HEK293 (cell line): ENCODE data around the gene XIRP2.

ENCODE experiments used
- CTCF ChIA-PET: fragments of 350-600 bp; formaldehyde crosslinking; extraction: SDS; loops from one replicate; lab custom pipeline; 2021; ENCODE audit warnings: antibody characterized with exemption; lab: Yijun Ruan, JAX
- POLR2A ChIA-PET: fragments of 300-600 bp; formaldehyde crosslinking; extraction: SDS; loops from one replicate; lab custom pipeline; 2020; ENCODE audit warnings: antibody characterized with exemption, inconsistent platforms; lab: Yijun Ruan, JAX
- H3K27ac ChIP-seq: fragments of 200-500 bp; sonication (Bioruptor generic); 2 replicates; pipeline ENCODE4 v1.5.1; 2014; ENCODE audit warnings: low read depth, low read length, control low read depth, inconsistent platforms; ENCODE audit errors: extremely low read depth
- H3K36me3 ChIP-seq, 2 experiments: fragments of 200-500 bp in 1 of 2; sonication (Bioruptor generic) in 1 of 2; 1 replicate in 1 of 2; 2 replicates in 1 of 2; pipeline ENCODE4 v1.5.1; 2014 to 2017; ENCODE audit warnings: inconsistent platforms in 2 of 2, low read length in 2 of 2; ENCODE audit not compliant: control insufficient read depth in 2 of 2, insufficient read depth in 1 of 2
- H3K4me1 ChIP-seq: fragments of 200-500 bp; sonication (Bioruptor generic); 2 replicates; pipeline ENCODE4 v1.5.1; 2014; ENCODE audit warnings: mild to moderate bottlenecking, low read length, inconsistent platforms; ENCODE audit not compliant: control insufficient read depth, insufficient read depth
- H3K4me3 ChIP-seq: 2 replicates; pipeline ENCODE4 v1.5.1; 2011; ENCODE audit warnings: low read depth, mild to moderate bottlenecking, control low read depth, low read length, moderate library complexity
- H3K9me3 ChIP-seq: fragments of 200-500 bp; sonication (Bioruptor generic); 2 replicates; pipeline ENCODE4 v1.5.1; 2014; ENCODE audit warnings: low read depth, low read length, inconsistent platforms; ENCODE audit not compliant: control insufficient read depth, insufficient read depth
- CTCF ChIP-seq: fragments of 450-650 bp; formaldehyde crosslinking; IDR thresholded peaks from 2 replicates; pipeline ENCODE4 v1.5.1; 2016; ENCODE audit warnings: missing biosample characterization, missing genetic modification characterization
- GLIS1 ChIP-seq: fragments of 450-650 bp; formaldehyde crosslinking; IDR thresholded peaks from 2 replicates; pipeline ENCODE4 v1.5.1; 2016; ENCODE audit warnings: missing biosample characterization, missing genetic modification characterization
- MZF1 ChIP-seq: fragments of 450-650 bp; formaldehyde crosslinking; IDR thresholded peaks from 2 replicates; pipeline ENCODE4 v1.5.1; 2017; ENCODE audit warnings: missing biosample characterization, missing genetic modification characterization, borderline replicate concordance
- YY2 ChIP-seq: fragments of 450-650 bp; formaldehyde crosslinking; IDR thresholded peaks from 2 replicates; pipeline ENCODE4 v1.5.1; 2016; ENCODE audit warnings: missing biosample characterization, missing genetic modification characterization
- ZBTB10 ChIP-seq: fragments of 450-650 bp; formaldehyde crosslinking; IDR thresholded peaks from 2 replicates; pipeline ENCODE4 v1.5.1; 2016; ENCODE audit warnings: missing biosample characterization, missing genetic modification characterization
- ZBTB17 ChIP-seq: fragments of 450-650 bp; formaldehyde crosslinking; IDR thresholded peaks from 2 replicates; pipeline ENCODE4 v1.5.1; 2016; ENCODE audit warnings: missing biosample characterization, missing genetic modification characterization
- ZBTB20 ChIP-seq: fragments of 450-650 bp; formaldehyde crosslinking; IDR thresholded peaks from 2 replicates; pipeline ENCODE4 v1.5.1; 2016; ENCODE audit warnings: missing biosample characterization, missing genetic modification characterization
- ZBTB26 ChIP-seq: fragments of 450-650 bp; formaldehyde crosslinking; optimal IDR thresholded peaks from 2 replicates; pipeline ENCODE3; 2016; ENCODE audit warnings: missing biosample characterization, mild to moderate bottlenecking, missing genetic modification characterization
- ZBTB8A ChIP-seq: fragments of 450-650 bp; formaldehyde crosslinking; IDR thresholded peaks from 2 replicates; pipeline ENCODE4 v1.5.1; 2016; ENCODE audit warnings: missing biosample characterization, missing genetic modification characterization
- ZIC2 ChIP-seq: fragments of 450-650 bp; formaldehyde crosslinking; IDR thresholded peaks from 2 replicates; pipeline ENCODE4 v1.5.1; 2016; ENCODE audit warnings: missing biosample characterization, missing genetic modification characterization
- ZNF140 ChIP-seq: fragments of 450-650 bp; formaldehyde crosslinking; IDR thresholded peaks from 2 replicates; pipeline ENCODE4 v1.5.1; 2016; ENCODE audit warnings: missing biosample characterization, missing genetic modification characterization
- ZNF2 ChIP-seq: fragments of 450-650 bp; formaldehyde crosslinking; IDR thresholded peaks from 2 replicates; pipeline ENCODE4 v1.5.1; 2016; ENCODE audit warnings: missing biosample characterization, missing genetic modification characterization
- ZNF335 ChIP-seq: fragments of 450-650 bp; formaldehyde crosslinking; conservative IDR thresholded peaks from 2 replicates; pipeline ENCODE4 v1.5.1; 2016; ENCODE audit warnings: missing biosample characterization, missing genetic modification characterization
- ZNF341 ChIP-seq: fragments of 450-650 bp; formaldehyde crosslinking; IDR thresholded peaks from 2 replicates; pipeline ENCODE4; 2016; ENCODE audit warnings: low read depth, missing biosample characterization, missing genetic modification characterization
- ZNF350 ChIP-seq: fragments of 450-650 bp; formaldehyde crosslinking; IDR thresholded peaks from 2 replicates; pipeline ENCODE4 v1.5.0; 2017; ENCODE audit warnings: missing biosample characterization, mild to moderate bottlenecking, missing genetic modification characterization
- ZNF423 ChIP-seq: fragments of 450-650 bp; formaldehyde crosslinking; IDR thresholded peaks from 2 replicates; pipeline ENCODE4 v1.5.1; 2016; ENCODE audit warnings: missing biosample characterization, missing genetic modification characterization
- ZNF530 ChIP-seq: fragments of 450-650 bp; formaldehyde crosslinking; IDR thresholded peaks from 2 replicates; pipeline ENCODE4 v1.5.1; 2016; ENCODE audit warnings: low read depth, missing biosample characterization, missing genetic modification characterization
- ZNF600 ChIP-seq: fragments of 450-650 bp; formaldehyde crosslinking; IDR thresholded peaks from 2 replicates; pipeline ENCODE4 v1.5.1; 2016; ENCODE audit warnings: missing biosample characterization, missing genetic modification characterization
- ZNF692 ChIP-seq: fragments of 450-650 bp; formaldehyde crosslinking; IDR thresholded peaks from 2 replicates; pipeline ENCODE4 v1.5.1; 2016; ENCODE audit warnings: missing biosample characterization, missing genetic modification characterization
- ZNF768 ChIP-seq: fragments of 450-650 bp; formaldehyde crosslinking; IDR thresholded peaks from 2 replicates; pipeline ENCODE4 v1.5.1; 2018; ENCODE audit warnings: missing biosample characterization, mild to moderate bottlenecking, missing genetic modification characterization
- ZNF777 ChIP-seq: fragments of 450-650 bp; formaldehyde crosslinking; IDR thresholded peaks from 2 replicates; pipeline ENCODE4 v1.5.1; 2017; ENCODE audit warnings: missing biosample characterization, missing genetic modification characterization, borderline replicate concordance
- ZSCAN4 ChIP-seq: fragments of 450-650 bp; formaldehyde crosslinking; IDR thresholded peaks from 2 replicates; pipeline ENCODE4 v1.5.1; 2017; ENCODE audit warnings: missing biosample characterization, missing genetic modification characterization
- TF ChIP-seq, protein P1 (sequence below): fragments of 450-650 bp; formaldehyde crosslinking; IDR thresholded peaks from 2 replicates; pipeline ENCODE4 v1.5.1; 2016; ENCODE audit warnings: missing biosample characterization, missing genetic modification characterization

Gene XIRP2

GRCh38 chr2:167293172-167293781 is 405.0 kb downstream of the XIRP2 start:
- Histone ChIP-seq H3K36me3 (no peaks in the 10 kb centered on the region), H3K9me3 (no peaks in the 10 kb centered on the region), H3K4me3 (peak overlapping the region; percentile 73), H3K4me1 (peaks cover 3% of the 10 kb centered on the region; the same call in 1 of the 2 replicates), H3K27ac (peak overlapping the region; percentile 73; the same call in 1 of the 2 replicates)
- POLR2A ChIA-PET: no interaction called here
- CTCF ChIA-PET: interaction anchor here (0.6 to 1.7 kb wide), 3 partner anchors 9 to 58 kb away, joined by 3 to 6 read pairs (median 4); no protein-coding TSS in a partner anchor
- TF ChIP-seq ZBTB17 (tag by site-specific recombination) (0 out of 2 replicates have a peak, but pooled peaks have one; percentile 19), GLIS1 (tag by site-specific recombination) (peak; percentile 92), ZBTB10 (tag by site-specific recombination) (peak; percentile 30; the same call in 1 of the 2 replicates), ZNF530 (no peak), ZIC2 (tag by site-specific recombination) (peak; percentile 84), ZNF692 (peak; percentile 47; the same call in 1 of the 2 replicates), ZSCAN4 (no peak), YY2 (no peak), CTCF (tag by site-specific recombination) (0 out of 2 replicates have a peak, but pooled peaks have one; percentile 9), ZBTB26 (tag by site-specific recombination) (peak; percentile 83), ZBTB8A (peak; percentile 49), ZNF2 (0 out of 2 replicates have a peak, but pooled peaks have one; percentile 34), ZNF600 (tag by site-specific recombination) (0 out of 2 replicates have a peak, but pooled peaks have one; percentile 38), ZNF777 (tag by site-specific recombination) (peak; percentile 68; the same call in 1 of the 2 replicates), ZNF350 (no peak), ZNF335 (tag by site-specific recombination) (peak; percentile 92), ZNF341 (tag by site-specific recombination) (0 out of 2 replicates have a peak, but pooled peaks have one; percentile 24), ZNF423 (peak; percentile 34; the same call in 1 of the 2 replicates), ZNF768 (tag by site-specific recombination) (no peak), ZNF140 (tag by site-specific recombination) (no peak), ZBTB20 (tag by site-specific recombination) (peak; percentile 35; the same call in 1 of the 2 replicates), MZF1 (tag by site-specific recombination) (no peak)
- TF ChIP-seq, protein P1, sequence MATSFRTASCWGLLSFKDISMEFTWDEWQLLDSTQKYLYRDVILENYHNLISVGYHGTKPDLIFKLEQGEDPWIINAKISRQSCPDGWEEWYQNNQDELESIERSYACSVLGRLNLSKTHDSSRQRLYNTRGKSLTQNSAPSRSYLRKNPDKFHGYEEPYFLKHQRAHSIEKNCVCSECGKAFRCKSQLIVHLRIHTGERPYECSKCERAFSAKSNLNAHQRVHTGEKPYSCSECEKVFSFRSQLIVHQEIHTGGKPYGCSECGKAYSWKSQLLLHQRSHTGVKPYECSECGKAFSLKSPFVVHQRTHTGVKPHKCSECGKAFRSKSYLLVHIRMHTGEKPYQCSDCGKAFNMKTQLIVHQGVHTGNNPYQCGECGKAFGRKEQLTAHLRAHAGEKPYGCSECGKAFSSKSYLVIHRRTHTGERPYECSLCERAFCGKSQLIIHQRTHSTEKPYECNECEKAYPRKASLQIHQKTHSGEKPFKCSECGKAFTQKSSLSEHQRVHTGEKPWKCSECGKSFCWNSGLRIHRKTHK (tag by site-specific recombination): no peak
